ENCODE results near the gene HMGCS2.
"Not testable (repeated sequence)": the region's sequence is repeated elsewhere in the genome, so short reads cannot be mapped to it uniquely, and the experiment has no call there.

HMGCS2 gene

DNA sequence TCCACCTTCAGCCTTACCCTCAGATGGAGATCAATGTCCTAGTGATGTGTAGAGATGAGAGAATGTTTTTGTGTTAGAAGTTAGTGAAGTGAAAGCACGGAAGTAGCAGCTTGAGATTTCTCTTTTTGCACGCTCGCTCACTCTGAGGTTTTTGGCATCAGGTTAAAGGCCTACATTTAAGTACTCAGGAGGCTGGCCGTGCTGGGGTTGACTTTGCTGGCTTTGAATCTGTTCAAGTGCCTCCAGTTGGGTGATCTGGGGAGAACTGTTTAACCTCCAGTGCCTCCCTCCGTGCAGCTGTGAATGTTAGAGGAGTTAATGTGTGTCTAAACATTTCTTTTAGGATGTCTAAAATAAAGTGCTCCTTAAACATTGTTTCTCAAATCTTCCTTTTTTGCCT is 43.1 kb downstream of the HMGCS2 start:
- DNase-seq = no peak

DNA sequence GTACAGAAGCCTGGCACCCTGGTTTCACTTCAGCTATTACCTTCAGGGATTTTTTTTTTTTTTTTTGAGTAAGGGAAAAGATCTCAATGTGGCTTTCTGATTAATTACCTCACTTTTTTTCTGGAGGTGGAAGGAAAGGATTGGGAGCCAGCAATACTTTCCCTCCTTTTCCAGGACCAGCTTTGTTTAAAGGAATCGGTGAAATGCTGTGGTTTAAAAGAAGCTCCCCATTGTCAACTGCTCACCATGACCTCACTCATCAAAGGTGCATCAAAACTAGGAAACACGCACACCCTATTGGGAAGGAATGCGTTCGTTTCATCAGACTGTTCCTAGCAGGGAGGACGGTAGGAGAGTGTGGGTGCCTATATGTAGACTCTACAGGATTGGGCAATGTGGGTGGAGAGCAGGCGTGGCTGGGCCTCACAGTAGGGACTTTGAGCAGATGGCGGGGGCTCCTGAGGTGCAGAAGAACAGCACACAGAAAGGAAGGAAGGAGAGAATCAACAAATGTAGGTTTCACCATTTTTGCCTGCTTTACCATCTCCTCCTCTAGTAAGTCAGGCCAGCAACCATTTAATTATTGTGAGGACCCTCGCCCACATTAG is 44.0 kb downstream of the HMGCS2 start:
- DNase-seq = peak; percentile 28

DNA sequence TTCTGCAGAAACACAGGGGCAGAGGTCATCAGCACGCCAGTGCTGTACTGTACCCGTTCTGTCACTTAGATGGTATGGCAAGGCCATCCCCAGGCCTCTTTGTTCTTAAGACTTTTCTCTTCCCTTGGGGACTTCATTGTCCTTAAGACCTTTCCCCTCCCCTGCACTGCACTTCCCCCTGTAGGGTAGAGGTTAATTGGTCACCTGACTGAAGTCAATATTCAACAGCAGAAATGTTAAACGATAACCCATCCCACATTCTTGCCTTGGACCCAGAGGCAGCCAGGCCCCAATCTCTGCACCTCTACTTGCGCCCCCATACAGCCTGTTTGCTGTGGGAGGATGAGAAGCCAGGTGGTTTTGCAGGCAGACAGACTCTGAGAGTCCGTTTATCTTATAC is 46.8 kb downstream of the HMGCS2 start:
- no peak for DNase-seq

DNA sequence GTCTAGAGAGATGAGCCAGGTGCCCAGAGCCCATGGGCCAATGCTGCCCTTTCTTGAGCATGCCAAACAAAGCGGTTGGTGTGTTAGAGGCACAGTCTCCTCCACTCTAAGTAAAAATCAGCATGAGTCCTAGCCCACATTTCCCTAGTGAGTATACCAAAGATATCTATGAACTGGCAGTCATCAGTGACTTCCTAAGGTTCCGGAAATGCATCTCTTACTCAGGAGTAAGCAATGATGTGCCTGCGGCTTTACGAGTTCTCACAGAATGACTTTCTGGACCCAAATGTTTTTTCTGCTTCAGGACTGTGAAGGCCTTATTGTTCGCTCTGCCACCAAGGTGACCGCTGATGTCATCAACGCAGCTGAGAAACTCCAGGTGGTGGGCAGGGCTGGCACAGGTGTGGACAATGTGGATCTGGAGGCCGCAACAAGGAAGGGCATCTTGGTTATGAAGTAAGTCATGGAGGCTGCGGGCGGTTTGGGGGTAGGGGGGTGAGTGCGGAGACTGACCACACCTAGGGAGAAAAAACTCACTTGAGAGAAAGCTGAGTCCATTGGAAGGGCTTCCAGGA is 47.8 kb downstream of the HMGCS2 start:
- no peak for DNase-seq

DNA sequence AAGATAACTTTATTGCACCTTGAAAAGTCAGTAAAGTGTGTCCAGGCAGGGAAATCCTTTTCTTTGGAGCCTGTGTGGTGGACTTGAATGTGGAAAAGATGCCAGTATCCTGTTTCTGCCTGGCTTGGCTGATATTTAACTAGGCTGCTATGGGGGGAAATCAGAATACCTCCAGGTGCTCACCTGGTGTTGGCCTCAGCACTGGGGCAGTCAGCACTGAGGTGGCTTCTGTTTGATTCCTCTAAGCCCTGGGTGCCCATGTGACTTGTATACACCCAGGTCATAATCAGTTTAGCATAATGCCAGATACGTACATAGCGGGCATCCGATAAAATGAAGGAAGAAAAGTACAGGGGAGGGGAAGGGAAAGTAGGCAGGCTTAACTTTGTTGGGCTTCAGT is 49.7 kb downstream of the HMGCS2 start:
- no peak for DNase-seq

DNA sequence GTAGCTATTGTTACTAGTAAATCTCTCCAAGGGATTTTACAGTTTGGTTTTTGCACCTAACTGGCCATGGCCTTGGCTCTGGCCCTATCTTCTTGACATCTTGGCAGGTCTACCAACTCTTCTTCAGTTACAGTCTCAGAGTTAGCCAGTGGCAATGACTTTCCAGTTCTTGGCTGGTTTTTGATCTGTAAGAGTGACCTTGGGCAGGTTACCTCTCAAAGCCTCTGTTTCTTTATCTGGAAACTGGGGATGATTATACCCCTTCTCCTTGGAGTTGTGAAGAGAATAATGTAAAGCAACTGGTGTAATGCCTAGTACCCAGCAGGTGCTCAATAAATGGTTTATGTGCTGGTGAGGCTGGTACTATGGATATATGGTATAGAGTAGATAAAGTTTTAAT is 50.3 kb downstream of the HMGCS2 start:
- DNase-seq = no peak

DNA sequence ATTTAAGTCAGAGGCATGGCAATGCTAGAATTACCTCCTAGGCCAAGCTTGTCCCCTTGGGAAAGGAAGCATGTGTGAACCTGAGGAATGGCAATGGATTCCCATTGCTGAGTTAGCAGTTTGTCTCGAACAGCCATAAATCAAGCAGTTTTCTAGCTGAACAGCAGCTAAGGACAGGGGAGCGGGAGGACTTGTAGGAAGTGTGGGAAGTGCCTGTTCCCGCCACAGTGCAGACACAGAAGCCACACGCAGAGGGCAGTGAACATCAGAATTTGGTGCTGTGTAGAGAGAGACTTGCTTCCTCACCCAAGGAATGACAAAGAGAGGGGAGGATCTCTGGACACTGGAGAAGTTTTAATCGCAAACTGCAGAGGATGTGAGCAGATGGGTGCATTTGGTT is 53.2 kb downstream of the HMGCS2 start:
- peak; percentile 49 for DNase-seq

DNA sequence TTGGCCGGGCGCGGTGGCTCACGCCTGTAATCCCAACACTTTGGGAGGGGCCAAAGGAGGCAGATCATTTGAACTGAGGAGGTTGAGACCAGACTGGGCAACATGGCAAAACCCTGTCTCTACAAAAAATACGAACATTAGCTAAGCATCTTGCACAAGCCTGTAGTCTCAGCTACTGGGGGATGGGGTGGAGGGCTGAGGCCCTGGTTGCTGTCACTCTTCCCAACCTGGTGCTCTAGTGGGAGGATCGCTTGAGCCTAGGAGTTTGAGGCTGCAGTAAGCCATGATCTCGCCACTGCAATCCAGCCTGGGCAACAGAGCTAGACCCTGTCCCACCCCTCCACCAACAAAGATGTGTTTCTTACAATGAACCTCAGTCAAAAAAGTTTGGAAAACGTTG is 54.1 kb downstream of the HMGCS2 start:
- DNase-seq = peak; percentile 29

DNA sequence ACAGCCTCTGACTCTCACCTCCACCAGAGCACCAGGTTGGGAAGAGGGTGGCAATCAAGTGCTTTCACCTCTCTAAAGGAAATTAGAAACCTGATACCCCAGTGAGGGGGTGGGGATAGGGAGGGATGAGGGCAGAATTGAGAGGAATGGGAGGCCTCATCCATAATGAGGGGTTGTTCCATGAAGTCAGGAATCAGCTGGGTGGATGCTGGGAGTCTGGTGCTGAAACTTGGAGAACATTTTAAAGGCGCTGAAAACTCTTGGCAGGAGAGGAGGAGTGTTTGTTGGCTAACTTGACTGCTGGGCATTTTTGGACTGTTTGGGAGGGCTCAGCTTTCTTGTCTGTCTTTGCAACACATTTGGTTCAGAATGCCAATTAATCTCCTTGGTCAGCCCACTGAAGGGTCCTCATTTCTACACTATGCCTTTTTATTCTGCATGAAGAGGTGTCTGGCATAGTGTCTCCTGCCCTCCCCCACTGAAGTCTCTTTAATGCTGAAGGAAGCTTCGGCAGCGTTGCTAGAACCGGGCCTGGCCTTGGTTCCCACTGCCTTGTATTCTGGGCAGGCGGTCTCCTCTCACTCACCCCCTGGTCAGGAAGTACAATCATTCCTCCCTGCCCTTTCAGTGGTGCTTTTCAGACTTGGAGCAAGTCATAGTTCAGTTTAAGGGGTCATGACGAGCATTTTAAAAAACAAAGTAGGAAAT is 54.8 kb downstream of the HMGCS2 start:
- no peak for DNase-seq

DNA sequence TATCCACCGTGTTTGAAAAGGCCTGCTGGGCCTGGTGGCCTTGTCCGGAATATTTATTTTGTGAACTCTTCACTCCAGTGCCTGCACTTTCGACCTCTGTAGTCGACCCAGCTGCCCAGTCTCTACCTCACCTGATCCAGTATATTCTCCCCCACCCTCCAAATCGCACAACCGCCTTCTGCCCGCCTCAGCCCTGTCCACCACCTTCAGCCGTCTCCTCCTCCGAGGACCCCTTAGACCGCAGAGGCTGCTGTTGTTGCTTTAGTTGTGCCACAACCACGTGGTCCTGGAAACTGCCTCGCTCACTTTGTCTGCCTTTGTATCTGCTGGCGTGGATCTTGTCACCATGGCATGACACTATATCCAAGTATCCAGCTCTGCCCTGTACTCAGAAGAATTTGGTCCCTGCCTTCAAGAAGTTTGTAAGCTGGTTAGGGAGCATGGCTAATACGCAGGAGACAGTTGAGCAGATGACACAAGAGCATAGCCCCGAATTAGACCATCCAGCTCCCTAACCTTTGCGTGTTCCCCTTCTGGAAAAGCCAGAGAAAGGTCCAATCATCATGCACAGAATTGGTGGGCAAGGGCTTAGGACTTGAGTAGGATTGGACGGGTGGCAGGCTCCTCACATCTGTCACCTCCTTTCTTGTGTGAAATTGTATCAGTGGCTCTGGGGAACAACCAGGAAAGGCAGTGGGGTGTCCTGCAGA is 55.5 kb downstream of the HMGCS2 start:
- peak; percentile 10 for DNase-seq

DNA sequence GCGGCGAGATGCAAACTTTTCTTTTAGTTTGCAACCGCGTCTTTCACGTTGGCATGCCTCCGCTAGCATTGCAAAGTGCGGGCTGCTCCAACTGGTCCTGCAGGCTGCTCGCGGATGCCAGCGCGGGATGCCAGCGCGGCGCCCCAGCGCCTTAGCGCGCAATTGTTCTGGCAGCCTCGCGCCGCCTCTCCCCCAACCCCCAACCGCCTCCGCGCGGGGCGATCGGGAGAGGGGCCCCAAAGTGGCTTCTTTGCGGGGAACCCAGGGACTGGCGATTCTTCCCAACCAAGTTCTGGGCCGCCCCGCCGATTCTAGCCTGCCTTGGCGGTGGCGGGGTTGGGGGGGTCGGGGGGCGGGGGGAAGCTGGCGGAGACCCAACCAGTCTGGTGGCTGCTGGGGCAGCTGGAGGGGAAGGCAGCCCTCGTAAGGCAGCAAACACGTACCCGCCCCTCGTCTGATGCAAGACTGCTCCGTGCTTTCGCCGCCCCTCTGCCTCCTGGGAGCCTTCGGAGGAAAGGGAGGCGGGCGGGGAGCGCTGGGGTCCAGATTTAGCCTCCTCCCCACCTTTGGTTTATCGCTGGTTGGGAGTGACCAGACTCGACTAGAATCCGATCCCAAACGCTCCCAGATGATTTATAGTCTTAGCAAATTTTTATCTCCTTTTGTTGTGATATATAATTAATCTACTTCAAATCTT is 56.2 kb downstream of the HMGCS2 start:
- DNase-seq = peak; percentile 65

DNA sequence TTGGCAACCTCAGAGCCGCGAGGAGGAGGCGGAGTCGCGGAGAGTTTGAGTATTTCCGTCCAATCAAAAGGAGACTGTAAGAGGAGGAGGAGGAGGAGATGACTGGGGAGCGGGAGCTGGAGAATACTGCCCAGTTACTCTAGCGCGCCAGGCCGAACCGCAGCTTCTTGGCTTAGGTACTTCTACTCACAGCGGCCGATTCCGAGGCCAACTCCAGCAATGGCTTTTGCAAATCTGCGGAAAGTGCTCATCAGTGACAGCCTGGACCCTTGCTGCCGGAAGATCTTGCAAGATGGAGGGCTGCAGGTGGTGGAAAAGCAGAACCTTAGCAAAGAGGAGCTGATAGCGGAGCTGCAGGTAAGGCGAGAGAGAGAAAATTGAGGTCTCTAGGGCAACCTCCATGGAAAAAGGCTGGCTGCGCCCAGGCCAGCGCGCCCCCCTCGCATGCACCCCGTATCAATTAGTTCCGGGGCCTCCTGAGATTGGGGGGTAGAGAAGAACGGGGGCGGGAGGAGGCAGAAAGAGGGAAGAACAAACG is 56.8 kb downstream of the HMGCS2 start, which contains the start of gene PHGDH:
PHGDH (plus strand) TSS at position 131 of the 538 bp plus-strand sequence; CDS start at position 220, 89 bp downstream.
- peak; percentile 87 for DNase-seq

DNA sequence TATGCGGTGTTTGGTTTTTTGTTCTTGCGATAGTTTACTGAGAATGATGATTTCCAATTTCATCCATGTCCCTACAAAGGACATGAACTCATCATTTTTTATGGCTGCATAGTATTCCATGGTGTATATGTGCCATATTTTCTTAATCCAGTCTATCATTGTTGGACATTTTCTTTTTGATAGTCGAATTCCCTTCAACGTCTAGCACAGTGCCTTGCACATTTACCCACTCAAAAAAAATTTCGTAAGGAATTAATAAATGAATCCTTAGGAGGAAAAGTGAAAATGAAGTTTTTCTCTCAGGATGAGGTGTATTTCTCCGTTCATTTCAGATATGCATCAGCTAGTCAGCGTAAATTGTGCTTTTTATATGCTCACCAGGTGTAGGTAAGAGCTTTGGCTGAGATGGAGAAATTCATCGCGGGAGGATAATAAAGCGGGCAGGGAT is 57.3 kb downstream of the HMGCS2 start:
- DNase-seq = not testable (repeated sequence)

DNA sequence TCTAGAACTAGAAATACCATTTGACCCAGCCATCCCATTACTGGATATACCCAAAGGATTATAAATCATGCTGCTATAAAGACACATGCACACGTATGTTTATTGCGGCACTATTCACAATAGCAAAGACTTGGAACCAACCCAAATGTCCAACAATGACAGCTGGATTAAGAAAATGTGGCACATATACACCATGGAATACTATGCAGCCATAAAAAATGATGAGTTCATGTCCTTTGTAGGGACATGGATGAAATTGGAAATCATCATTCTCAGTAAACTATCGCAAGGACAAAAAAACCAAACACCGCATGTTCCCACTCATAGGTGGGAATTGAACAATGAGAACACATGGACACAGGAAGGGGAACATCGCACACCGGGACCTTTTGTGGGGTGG is 62.1 kb downstream of the HMGCS2 start:
- DNase-seq = not testable (repeated sequence)

DNA sequence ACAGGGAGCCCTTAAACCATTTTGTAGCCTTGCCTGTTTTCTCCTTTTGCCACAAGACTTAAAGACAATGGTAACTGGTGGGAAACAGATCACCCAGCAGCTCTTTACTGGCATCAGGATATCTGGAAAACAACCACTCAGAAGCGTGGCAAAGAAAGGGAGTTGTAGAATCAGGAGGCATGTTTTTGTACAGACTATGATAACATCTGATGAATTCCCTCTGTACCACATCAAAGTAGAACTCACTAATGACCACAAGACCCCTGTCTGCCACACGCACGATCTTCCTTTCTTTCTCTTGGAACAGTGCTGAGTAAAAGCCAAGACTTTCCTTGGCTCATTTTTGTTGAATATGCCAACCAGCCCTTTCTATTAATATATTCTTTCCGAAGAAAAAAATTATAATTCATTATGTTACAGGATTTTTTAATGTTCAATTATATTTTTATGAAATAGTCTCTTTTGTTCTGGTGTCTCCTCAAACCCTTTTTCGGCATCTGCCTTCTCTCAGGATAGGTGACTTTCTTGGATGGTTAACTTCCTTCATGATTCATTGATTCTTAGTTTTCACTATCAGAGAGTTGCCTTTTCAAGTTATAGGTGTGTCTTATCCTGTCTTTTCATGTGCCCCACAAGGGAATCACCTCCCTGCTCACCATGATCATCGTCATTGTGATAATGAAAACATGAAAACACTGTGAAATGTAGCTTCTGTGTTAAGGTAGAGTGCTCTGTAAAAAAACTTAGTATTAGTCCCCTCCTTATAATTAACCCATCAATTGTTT is 64.8 kb downstream of the HMGCS2 start:
- DNase-seq = no peak

DNA sequence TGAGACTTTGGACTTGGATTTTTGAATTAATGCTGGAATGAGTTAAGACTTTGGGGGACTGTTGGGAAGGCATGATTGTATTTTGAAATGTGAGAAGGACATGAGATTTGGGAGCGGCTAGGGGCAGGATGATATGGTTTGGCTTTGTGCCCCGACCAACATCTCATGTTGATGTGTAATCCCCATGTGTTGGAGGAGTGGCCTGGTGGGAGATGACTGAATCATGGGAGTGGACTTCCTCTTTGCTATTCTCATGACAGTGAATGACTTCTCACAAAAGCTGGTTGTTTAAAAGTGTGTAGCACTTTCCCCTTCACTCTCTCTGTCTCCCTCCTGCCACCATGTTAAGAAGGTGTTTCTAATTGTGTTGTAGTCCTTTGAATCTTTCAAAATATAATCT is 66.3 kb downstream of the HMGCS2 start:
- DNase-seq = peak; percentile 90

DNA sequence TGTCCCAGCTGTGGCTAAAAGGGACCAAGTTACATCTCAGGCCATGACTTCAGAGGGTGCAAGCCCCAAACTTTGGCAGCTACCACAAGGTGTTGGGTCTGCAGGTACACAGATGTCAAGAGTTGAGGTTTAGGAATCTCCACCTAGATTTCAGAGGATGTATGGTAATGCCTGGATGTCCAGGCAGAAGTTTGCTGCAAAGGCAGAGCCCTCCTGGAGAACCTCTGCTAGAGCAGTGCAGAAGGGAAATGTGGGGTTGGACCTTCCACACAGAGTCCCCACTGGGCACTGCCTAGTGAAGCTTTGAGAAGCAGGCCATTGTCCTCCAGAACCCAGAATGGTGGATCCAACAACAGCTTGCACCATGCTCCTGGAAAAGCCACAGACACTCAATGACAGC is 67.0 kb downstream of the HMGCS2 start:
- no peak for DNase-seq

DNA sequence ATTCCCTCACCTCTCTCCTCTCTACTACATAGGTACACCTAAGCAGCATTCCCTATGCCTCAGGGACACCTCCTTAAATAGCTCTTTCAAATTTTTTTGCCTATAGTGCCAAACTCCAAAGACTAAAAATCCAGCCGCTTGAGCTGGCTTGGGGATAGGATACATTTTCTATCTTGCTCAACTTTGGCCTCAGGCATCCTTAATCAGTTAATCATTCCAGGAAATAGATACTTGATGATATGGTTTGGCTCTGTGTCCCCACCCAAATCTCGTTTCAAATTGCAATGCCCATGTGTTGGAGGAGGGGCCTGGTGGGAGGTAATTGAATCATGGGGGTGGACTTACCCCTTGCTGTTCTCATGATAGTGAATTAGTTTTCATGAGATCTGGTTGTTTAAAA is 68.4 kb downstream of the HMGCS2 start:
- no peak for DNase-seq

Measured in MV-4-11 (cell line).